H1 (cell line): ENCODE data around the gene MS4A15. TPM values are rescaled to one million over a fixed set of nuclear protein-coding genes. Genes with fewer than 3 reads are reported as not detected.

Source experiments
- CTCF ChIA-PET: fragments of 300-600 bp; sonication (Branson Sonifier 250); formaldehyde crosslinking; loops from one replicate; lab custom pipeline; 2021; ENCODE audit not compliant: partially characterized antibody; lab: Charles Lee
- POLR2A ChIA-PET: fragments of 300-600 bp; sonication (Branson Sonifier 250); formaldehyde crosslinking; loops from one replicate; lab custom pipeline; 2021; ENCODE audit warnings: inconsistent platforms; ENCODE audit not compliant: partially characterized antibody; lab: Charles Lee
- DNase-seq, 2 experiments: peaks; one replicate each; pipeline versions ENCODE4 v3.0.0 to v3.0.0-alpha.2; 2010 to 2022; ENCODE audit warnings: low spot score in 2 of 2, low read depth in 1 of 2, mixed read lengths in 1 of 2
- FAIRE-seq: peaks from 2 replicates; lab custom pipeline; 2011; peaks lifted over from hg19 to GRCh38; lab: Jason Lieb, UNC
- H2AFZ ChIP-seq: 2 replicates; pipeline ENCODE4 v1.8.1; 2012; ENCODE audit warnings: low read length, inconsistent platforms
- H2AK5ac ChIP-seq: 2 replicates; pipeline ENCODE4 v1.6.1; 2013; ENCODE audit warnings: low read depth, low read length
- H2BK120ac ChIP-seq: replicated peaks from 2 replicates; pipeline ENCODE3; 2013; ENCODE audit warnings: low read depth, low read length, inconsistent platforms
- H2BK12ac ChIP-seq: 2 replicates; pipeline ENCODE4 v1.6.1; 2013; ENCODE audit warnings: low read depth, low read length
- H2BK15ac ChIP-seq: 2 replicates; pipeline ENCODE4 v1.6.1; 2013; ENCODE audit warnings: low read length
- H2BK20ac ChIP-seq: 2 replicates; pipeline ENCODE4 v1.6.1; 2013; ENCODE audit warnings: low read length
- H2BK5ac ChIP-seq: 2 replicates; pipeline ENCODE4 v1.6.1; 2013; ENCODE audit warnings: low read depth, low read length
- H3K14ac ChIP-seq: 2 replicates; pipeline ENCODE4 v1.6.1; 2013; ENCODE audit warnings: inconsistent platforms; ENCODE audit not compliant: insufficient read length
- H3K18ac ChIP-seq: 2 replicates; pipeline ENCODE4 v1.6.1; 2013; ENCODE audit warnings: low read length; ENCODE audit errors: extremely low read depth
- H3K23ac ChIP-seq: 2 replicates; pipeline ENCODE4 v1.6.1; 2013; ENCODE audit warnings: inconsistent platforms; ENCODE audit not compliant: insufficient read length
- H3K23me2 ChIP-seq: 2 replicates; pipeline ENCODE4 v1.6.1; 2013; ENCODE audit warnings: low read depth, low read length
- H3K27ac ChIP-seq: 2 replicates; pipeline ENCODE4 v1.6.1; 2011; ENCODE audit warnings: low read depth, low read length, inconsistent platforms
- H3K27me3 ChIP-seq, 4 experiments: replicated peaks in 1 of 4; 1 replicate in 1 of 4; 2 replicates in 3 of 4; pipeline versions ENCODE4 v1.6.1 to v1.8.1; 2011 to 2013; ENCODE audit warnings: low read length in 3 of 4, mild to moderate bottlenecking in 3 of 4, inconsistent platforms in 2 of 4, mixed read lengths in 2 of 4, moderate library complexity in 1 of 4; ENCODE audit not compliant: control insufficient read depth in 3 of 4, insufficient read depth in 3 of 4; ENCODE audit errors: extremely low read depth in 1 of 4
- H3K36me3 ChIP-seq, 4 experiments: 2 replicates each; pipeline versions ENCODE4 v1.6.1 to v1.8.1; 2011 to 2013; ENCODE audit warnings: mild to moderate bottlenecking in 4 of 4, low read length in 3 of 4, moderate library complexity in 2 of 4, control low read depth in 1 of 4, inconsistent platforms in 1 of 4; ENCODE audit not compliant: insufficient read depth in 4 of 4, control insufficient read depth in 2 of 4
- H3K4ac ChIP-seq: replicated peaks from 2 replicates; pipeline ENCODE3; 2013; ENCODE audit warnings: low read length, low read depth, mixed read lengths, inconsistent platforms; ENCODE audit not compliant: insufficient read length
- H3K4me1 ChIP-seq, 4 experiments: replicated peaks in 1 of 4; 1 replicate in 1 of 4; 2 replicates in 3 of 4; pipeline versions ENCODE4 v1.6.1 to v1.8.1; 2011 to 2013; ENCODE audit warnings: low read length in 3 of 4, inconsistent platforms in 2 of 4, mixed read lengths in 1 of 4; ENCODE audit not compliant: insufficient read depth in 4 of 4, control insufficient read depth in 3 of 4
- H3K4me2 ChIP-seq, 2 experiments: 2 replicates each; pipeline versions ENCODE4 v1.6.1 to v1.8.1; 2011 to 2013; ENCODE audit warnings: low read depth in 2 of 2, low read length in 2 of 2, control low read depth in 1 of 2, inconsistent platforms in 1 of 2, mild to moderate bottlenecking in 1 of 2; ENCODE audit not compliant: insufficient read depth in 1 of 2
- H3K4me3 ChIP-seq, 4 experiments: fragments of 200-600, 300-600 bp in 1 of 4; sonication (generic), shearing (Covaris generic), sonication (Bioruptor Twin) in 1 of 4; 2 replicates each; pipeline versions ENCODE4 v1.5.1 to v1.8.1; 2011 to 2016; ENCODE audit warnings: low read length in 4 of 4, low read depth in 3 of 4, control low read depth in 2 of 4, inconsistent platforms in 2 of 4, mild to moderate bottlenecking in 2 of 4, mixed read lengths in 1 of 4, moderate library complexity in 1 of 4; ENCODE audit not compliant: insufficient read depth in 2 of 4; ENCODE audit errors: extremely low read depth in 1 of 4
- H3K56ac ChIP-seq: replicated peaks from 2 replicates; pipeline ENCODE3; 2013; ENCODE audit warnings: low read depth, mild to moderate bottlenecking, mixed read lengths, low read length, inconsistent platforms; ENCODE audit not compliant: insufficient read length
- H3K79me1 ChIP-seq: 2 replicates; pipeline ENCODE4 v1.6.1; 2013; ENCODE audit warnings: low read depth, low read length, control low read depth
- H3K79me2 ChIP-seq, 2 experiments: 2 replicates each; pipeline versions ENCODE4 v1.6.1 to v1.8.1; 2012 to 2013; ENCODE audit warnings: low read length in 2 of 2, mild to moderate bottlenecking in 2 of 2, inconsistent platforms in 1 of 2; ENCODE audit not compliant: insufficient read depth in 2 of 2, control insufficient read depth in 1 of 2
- H3K9ac ChIP-seq, 4 experiments: replicated peaks in 1 of 4; 1 replicate in 1 of 4; 2 replicates in 3 of 4; pipeline versions ENCODE4 v1.6.1 to v1.8.1; 2011 to 2013; ENCODE audit warnings: low read depth in 3 of 4, low read length in 3 of 4, control low read depth in 2 of 4, mild to moderate bottlenecking in 2 of 4, moderate library complexity in 2 of 4, inconsistent platforms in 1 of 4; ENCODE audit errors: extremely low read depth in 1 of 4
- H3K9me3 ChIP-seq, 2 experiments: 2 replicates each; pipeline versions ENCODE4 v1.6.1 to v1.8.1; 2012 to 2013; ENCODE audit warnings: mild to moderate bottlenecking in 2 of 2, moderate library complexity in 2 of 2, control low read depth in 1 of 2, inconsistent platforms in 1 of 2, low read depth in 1 of 2, low read length in 1 of 2, mixed read lengths in 1 of 2; ENCODE audit not compliant: insufficient read depth in 2 of 2
- H4K20me1 ChIP-seq, 2 experiments: replicated peaks in 1 of 2; 2 replicates each; pipeline versions ENCODE3 to v1.8.1; 2011 to 2013; ENCODE audit warnings: inconsistent platforms in 2 of 2, low read length in 2 of 2, mild to moderate bottlenecking in 1 of 2; ENCODE audit not compliant: insufficient read depth in 2 of 2, control insufficient read depth in 1 of 2
- H4K5ac ChIP-seq: 2 replicates; pipeline ENCODE4 v1.6.1; 2013; ENCODE audit warnings: low read length, low read depth, mixed read lengths, inconsistent platforms; ENCODE audit not compliant: insufficient read length
- H4K8ac ChIP-seq: 2 replicates; pipeline ENCODE4 v1.8.0; 2013; ENCODE audit warnings: mild to moderate bottlenecking, moderate library complexity, low read length, inconsistent platforms; ENCODE audit not compliant: insufficient read depth; ENCODE audit errors: extremely low read depth
- H4K91ac ChIP-seq: replicated peaks from 2 replicates; pipeline ENCODE3; 2013; ENCODE audit warnings: low read length, mixed read lengths, inconsistent platforms; ENCODE audit not compliant: insufficient read length
- ATF3 ChIP-seq: IDR thresholded peaks from 2 replicates; pipeline ENCODE4 v1.6.1; 2011; ENCODE audit warnings: low read depth, mild to moderate bottlenecking, low read length; ENCODE audit not compliant: insufficient read depth
- EGR1 ChIP-seq: IDR thresholded peaks from 2 replicates; pipeline ENCODE4 v1.6.1; 2011; ENCODE audit warnings: low read depth, low read length, borderline replicate concordance
- FOSL1 ChIP-seq: IDR thresholded peaks from 2 replicates; pipeline ENCODE4 v1.6.1; 2011; ENCODE audit warnings: mild to moderate bottlenecking, low read depth, low read length, moderate library complexity; ENCODE audit not compliant: insufficient read depth
- GABPA ChIP-seq: IDR thresholded peaks from 2 replicates; pipeline ENCODE4 v1.6.1; 2011; ENCODE audit warnings: mild to moderate bottlenecking, low read length, moderate library complexity, borderline replicate concordance; ENCODE audit not compliant: insufficient read depth
- KDM4A ChIP-seq: IDR thresholded peaks from one replicate; pipeline ENCODE4 v1.7.1; 2012; ENCODE audit warnings: low read depth, mild to moderate bottlenecking, moderate library complexity, low read length, inconsistent platforms; ENCODE audit not compliant: severe bottlenecking
- MAFK ChIP-seq: IDR thresholded peaks from 2 replicates; pipeline ENCODE4 v1.6.1; 2012; ENCODE audit warnings: low read depth, mild to moderate bottlenecking, improper control_type of control experiment, low read length
- TAF7 ChIP-seq: optimal IDR thresholded peaks from 2 replicates; pipeline ENCODE3; 2011; ENCODE audit warnings: low read depth, mild to moderate bottlenecking, inconsistent platforms, low read length, moderate library complexity, borderline replicate concordance
- TCF12 ChIP-seq: IDR thresholded peaks from 2 replicates; pipeline ENCODE4 v1.6.1; 2011; ENCODE audit warnings: low read depth, mild to moderate bottlenecking, low read length
- WGBS, 2 experiments: shearing (Covaris generic) in 1 of 2; methylation state at CpG; one replicate each; pipeline versions ENCODE4 v1.1.6 to v1.1.7; 2013 to 2015; ENCODE audit warnings: low lambda C conversion rate in 2 of 2, mixed read lengths in 2 of 2, inconsistent platforms in 1 of 2, low coverage in 1 of 2, missing lambda C conversion rate in 1 of 2; ENCODE audit not compliant: insufficient replicate concordance in 2 of 2, insufficient coverage in 1 of 2, insufficient read length in 1 of 2; ENCODE audit errors: extremely low coverage in 1 of 2, missing lambda C conversion rate in 1 of 2; 5-methylcytosine and 5-hydroxymethylcytosine counted together
- polyA plus RNA-seq, 7 experiments: library from polyadenylated mRNA; depleted of rRNA in 3 of 7; stranded (reverse) in 5 of 7; unstranded in 2 of 7; fragments of >200 nt in 5 of 7; fragments of 200-250 nt in 2 of 7; gene quantifications; 1 replicate in 5 of 7; 2 replicates in 1 of 7; 4 replicates in 1 of 7; pipeline versions ENCODE4 v1.2.1 to v1.2.3, GENCODE V29; 2011 to 2013; ENCODE audit warnings: missing spikeins in 2 of 7, mixed read lengths in 2 of 7
- total RNA-seq: library from RNA; stranded (reverse); fragmentation: NEBNext Ultra II Directional; extraction: Animal tissue kit (Norgen Biotek cat#: 25700); gene quantifications from 2 replicates; pipeline ENCODE4 v1.2.1, GENCODE V29; 2021
- TF ChIP-seq, protein P1 (sequence below): IDR thresholded peaks from 2 replicates; pipeline ENCODE4 v1.6.1; 2012; ENCODE audit warnings: low read length, inconsistent platforms

MS4A15 gene
- total and polyA plus RNA-seq, 2 of the 8 experiments (the other 6 are each of a cell fraction or from before 2014, with no cell fraction given) = 0.15 to 0.17 TPM

GRCh38 chr11:60776167-60776566 is 19.5 kb downstream of the MS4A15 start:
- H3K9me3 ChIP-seq = 0 out of 4 replicates have a peak, but pooled peaks cover 0 to 3% of the 10 kb centered on the region in 2 experiments
- H3K27me3 ChIP-seq = no peaks in the 10 kb centered on the region
- no peaks in the 10 kb centered on the region for H3K79me2 ChIP-seq
- TF ChIP-seq ATF3 = no peak
- no peak for TF ChIP-seq GABPA
- TF ChIP-seq TCF12 = no peak
- TF ChIP-seq TAF7 = no peak
- TF ChIP-seq FOSL1 = no peak
- no peak for TF ChIP-seq MAFK
- TF ChIP-seq KDM4A = no peak
- TF ChIP-seq, protein P1, sequence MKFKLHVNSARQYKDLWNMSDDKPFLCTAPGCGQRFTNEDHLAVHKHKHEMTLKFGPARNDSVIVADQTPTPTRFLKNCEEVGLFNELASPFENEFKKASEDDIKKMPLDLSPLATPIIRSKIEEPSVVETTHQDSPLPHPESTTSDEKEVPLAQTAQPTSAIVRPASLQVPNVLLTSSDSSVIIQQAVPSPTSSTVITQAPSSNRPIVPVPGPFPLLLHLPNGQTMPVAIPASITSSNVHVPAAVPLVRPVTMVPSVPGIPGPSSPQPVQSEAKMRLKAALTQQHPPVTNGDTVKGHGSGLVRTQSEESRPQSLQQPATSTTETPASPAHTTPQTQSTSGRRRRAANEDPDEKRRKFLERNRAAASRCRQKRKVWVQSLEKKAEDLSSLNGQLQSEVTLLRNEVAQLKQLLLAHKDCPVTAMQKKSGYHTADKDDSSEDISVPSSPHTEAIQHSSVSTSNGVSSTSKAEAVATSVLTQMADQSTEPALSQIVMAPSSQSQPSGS = no peak
- TF ChIP-seq EGR1 = no peak
- no peak for DNase-seq
- H3K79me1 ChIP-seq = no peaks in the 10 kb centered on the region
- no peak overlapping the region for H2BK20ac ChIP-seq
- no peak overlapping the region for H3K18ac ChIP-seq
- H2AFZ ChIP-seq = no peak overlapping the region
- no peak overlapping the region for H3K4me2 ChIP-seq
- no peak overlapping the region for H3K9ac ChIP-seq
- no peaks in the 10 kb centered on the region for H3K23me2 ChIP-seq
- H4K20me1 ChIP-seq = no peaks in the 10 kb centered on the region
- H3K4ac ChIP-seq = no peak overlapping the region
- H3K14ac ChIP-seq = no peak overlapping the region
- H4K91ac ChIP-seq = no peak overlapping the region
- CTCF ChIA-PET = interaction anchor here (0.7 to 11.8 kb wide), 26 partner anchors 9 to 342 kb away, joined by 3 to 145 read pairs (median 5); partner anchors contain the start of genes MS4A10 and MS4A15
- no peak overlapping the region for H4K8ac ChIP-seq
- POLR2A ChIA-PET = interaction anchor here (1.1 to 1.3 kb wide), 2 partner anchors 10 to 66 kb away, joined by 3 to 4 read pairs; partner anchors contain the start of gene CCDC86
- WGBS, 2 experiments = 90% methylated on average over 3 of the region's 4 CpGs; no CpG with 5 or more reads in 1 of the 2 experiments
- H3K4me3 ChIP-seq = no peak overlapping the region
- H3K4me1 ChIP-seq = no peaks in the 10 kb centered on the region; a peak in 1 of 7 replicates
- H4K5ac ChIP-seq = no peak overlapping the region
- FAIRE-seq = no peak
- H3K23ac ChIP-seq = no peak overlapping the region
- no peak overlapping the region for H2AK5ac ChIP-seq
- H2BK120ac ChIP-seq = no peak overlapping the region
- H2BK12ac ChIP-seq = no peak overlapping the region
- no peak overlapping the region for H3K56ac ChIP-seq
- H2BK5ac ChIP-seq = no peak overlapping the region
- no peak overlapping the region for H2BK15ac ChIP-seq
- no peaks in the 10 kb centered on the region for H3K36me3 ChIP-seq
- H3K27ac ChIP-seq = no peak overlapping the region
